HCT116 (cell line): Measurements from ENCODE around the gene SLC19A1. TPM values are rescaled to one million over a fixed set of nuclear protein-coding genes. Genes with fewer than 3 reads are reported as not detected.

Source experiments
- ATAC-seq: fragments of 200-7000 bp; cut with Tn5 transposase; 2 replicates; pipeline ENCODE4 v1.9.1; 2020; ENCODE audit warnings: mild to moderate bottlenecking, moderate library complexity
- BruUV-seq: library from RNA; stranded (reverse); fragments of 400-500 nt; replicated peaks from 2 replicates; lab custom pipeline; 2021; lab: Mats Ljungman, UMichigan
- CTCF ChIA-PET: fragments of 300-600 bp; sonication (Branson Sonifier 250); formaldehyde crosslinking; loops from one replicate; lab custom pipeline; 2021; ENCODE audit warnings: antibody characterized with exemption; lab: Charles Lee
- POLR2A ChIA-PET: fragments of 300-600, 350-600 bp; sonication (Branson Sonifier 250); formaldehyde crosslinking; loops from one replicate; lab custom pipeline; 2021; ENCODE audit warnings: antibody characterized with exemption; lab: Charles Lee
- RAD21 ChIA-PET, 2 experiments: fragments of 300-600 bp; sonication (Branson Sonifier 250); formaldehyde crosslinking; loops; one replicate each; lab custom pipeline; 2023; ENCODE audit warnings: low total read pairs in 2 of 2; ENCODE audit not compliant: uncharacterized antibody in 2 of 2, unreplicated experiment in 2 of 2, low non-redundant PET in 1 of 2; lab: Charles Lee
- DNase-seq: peaks from one replicate; pipeline ENCODE4 v3.0.0-alpha.2; 2010; ENCODE audit warnings: low read depth, low spot score
- H2AFZ ChIP-seq: fragments of 200-600 bp; shearing (Covaris generic), sonication (generic); 2 replicates; pipeline ENCODE4 v1.6.1; 2017; ENCODE audit warnings: low read depth, mixed run types, mixed read lengths, antibody characterized with exemption, low read length; ENCODE audit not compliant: poor library complexity, severe bottlenecking
- H3K27ac ChIP-seq: 2 replicates; pipeline ENCODE4 v1.5.1; 2012; ENCODE audit warnings: low read depth, low read length
- H3K27me3 ChIP-seq: fragments of 200-600 bp; sonication (generic); 2 replicates; pipeline ENCODE4 v1.6.1; 2016; ENCODE audit warnings: mixed run types, low read length, mixed read lengths; ENCODE audit not compliant: insufficient read depth
- H3K36me3 ChIP-seq, 2 experiments: fragments of 200-500 bp in 1 of 2; fragments of 200-600 bp in 1 of 2; sonication (Bioruptor generic) in 1 of 2; sonication (generic) in 1 of 2; 2 replicates each; pipeline versions ENCODE4 v1.5.1 to v1.6.1; 2014 to 2016; ENCODE audit warnings: low read length in 2 of 2, inconsistent platforms in 1 of 2, mixed read lengths in 1 of 2, mixed run types in 1 of 2; ENCODE audit not compliant: insufficient read depth in 2 of 2, control insufficient read depth in 1 of 2
- H3K4me1 ChIP-seq, 2 experiments: fragments of 200-600 bp in 1 of 2; sonication (generic) in 1 of 2; 2 replicates each; pipeline versions ENCODE4 v1.5.1 to v1.6.1; 2012 to 2017; ENCODE audit warnings: low read length in 2 of 2, inconsistent platforms in 1 of 2, mild to moderate bottlenecking in 1 of 2, mixed read lengths in 1 of 2, mixed run types in 1 of 2, moderate library complexity in 1 of 2; ENCODE audit not compliant: insufficient read depth in 2 of 2, control insufficient read depth in 1 of 2
- H3K4me2 ChIP-seq: fragments of 200-600 bp; sonication (generic); 2 replicates; pipeline ENCODE4 v1.6.1; 2017; ENCODE audit warnings: mixed run types, low read length, mixed read lengths
- H3K4me3 ChIP-seq, 2 experiments: fragments of 200-600 bp in 1 of 2; sonication (generic) in 1 of 2; replicated peaks in 1 of 2; 2 replicates each; pipeline ENCODE4 v1.5.1; 2011 to 2016; ENCODE audit warnings: low read length in 2 of 2, control low read depth in 1 of 2, low read depth in 1 of 2, mild to moderate bottlenecking in 1 of 2, mixed read lengths in 1 of 2, mixed run types in 1 of 2
- H3K79me2 ChIP-seq: fragments of 200-600 bp; sonication (generic); 2 replicates; pipeline ENCODE4 v1.6.1; 2017; ENCODE audit warnings: mild to moderate bottlenecking, mixed run types, low read length, moderate library complexity, mixed read lengths; ENCODE audit not compliant: insufficient read depth
- H3K9ac ChIP-seq: fragments of 200-600 bp; sonication (generic); 2 replicates; pipeline ENCODE4 v1.6.1; 2016; ENCODE audit warnings: low read length, mixed read lengths
- H3K9me2 ChIP-seq: fragments of 200-600 bp; sonication (generic), shearing (Covaris generic); 2 replicates; pipeline ENCODE4 v1.6.1; 2017; ENCODE audit warnings: mixed run types, mild to moderate bottlenecking, moderate library complexity; ENCODE audit not compliant: insufficient read depth
- H3K9me3 ChIP-seq, 2 experiments: fragments of 200-500 bp in 1 of 2; fragments of 200-600 bp in 1 of 2; sonication (Bioruptor generic) in 1 of 2; sonication (generic) in 1 of 2; 2 replicates each; pipeline ENCODE4 v1.6.1; 2014 to 2017; ENCODE audit warnings: low read length in 2 of 2, mixed read lengths in 2 of 2, inconsistent platforms in 1 of 2, low read depth in 1 of 2, mild to moderate bottlenecking in 1 of 2, mixed run types in 1 of 2, moderate library complexity in 1 of 2; ENCODE audit not compliant: control insufficient read depth in 1 of 2, insufficient read depth in 1 of 2
- H4K20me1 ChIP-seq: fragments of 200-600 bp; sonication (generic), shearing (Covaris generic); 2 replicates; pipeline ENCODE4 v1.6.1; 2017; ENCODE audit warnings: mixed run types, mild to moderate bottlenecking, moderate library complexity; ENCODE audit not compliant: insufficient read depth
- EZH2phosphoT487 ChIP-seq: fragments of 200-600 bp; IDR thresholded peaks from 2 replicates; pipeline ENCODE4 v1.6.1; 2018; ENCODE audit warnings: antibody characterized with exemption, borderline replicate concordance
- POLR2AphosphoS5 ChIP-seq: IDR thresholded peaks from 2 replicates; pipeline ENCODE4 v1.6.1; 2011; ENCODE audit warnings: mild to moderate bottlenecking, low read depth, low read length, moderate library complexity
- ZFX ChIP-seq: fragments of 450-650 bp; IDR thresholded peaks from 2 replicates; pipeline ENCODE4 v1.6.1; 2017
- intact Hi-C: fragments of 100-400 bp; cut with micrococcal nuclease; formaldehyde crosslinking; loops from 2 replicates; pipeline ENCODE4 v1.10.0; 2022
- total RNA-seq: library from RNA; stranded (reverse); gene quantifications from one replicate; pipeline ENCODE4 v1.2.1, GENCODE V29; 2021; ENCODE audit not compliant: unreplicated experiment
- TF ChIP-seq, protein P1 (sequence below), 3 experiments: fragments of 200-600 bp in 1 of 3; sonication (generic) in 1 of 3; IDR thresholded peaks in 2 of 3; conservative IDR thresholded peaks in 1 of 3; 2 replicates each; pipeline ENCODE4 v1.5.1; 2012 to 2017; ENCODE audit warnings: low read depth in 2 of 3, low read length in 2 of 3, antibody characterized with exemption in 1 of 3, borderline replicate concordance in 1 of 3, control low read depth in 1 of 3, mild to moderate bottlenecking in 1 of 3, mixed read lengths in 1 of 3, mixed run types in 1 of 3, moderate library complexity in 1 of 3; ENCODE audit not compliant: insufficient read depth in 1 of 3

Gene SLC19A1
- total RNA-seq, 1 experiment from 2014 or later = 50.2 TPM

GRCh38 chr21:45542667-45543370 is 579 bp upstream of the SLC19A1 start:
- peak overlapping the region; percentile 99 for H3K4me2 ChIP-seq
- peak overlapping the region; percentile 70 to 92 for H3K4me3 ChIP-seq
- H3K36me3 ChIP-seq = peaks cover 0 to 11% of the 10 kb centered on the region in 2 experiments; a peak in 2 of 4 replicates
- ChIA-PET POLR2A (interaction anchor here (0.6 kb wide), 1 partner anchor 487 kb away, joined by 4 read pairs; no protein-coding TSS in a partner anchor), CTCF (no interaction called here), RAD21 (no interaction called here)
- peak overlapping the region; percentile 97 for H3K9ac ChIP-seq
- BruUV-seq = no TSS peak
- H3K27ac ChIP-seq = peak overlapping the region; percentile 16; the same call in 1 of the 2 replicates
- H2AFZ ChIP-seq = no peak overlapping the region
- TF ChIP-seq ZFX (0 out of 2 replicates have a peak, but pooled peaks have one; percentile 4), EZH2phosphoT487 (no peak)
- no peaks in the 10 kb centered on the region for H3K27me3 ChIP-seq
- intact Hi-C loops = no loop called here
- DNase-seq = no peak
- ATAC-seq = no peak
- H3K9me3 ChIP-seq = no peaks in the 10 kb centered on the region
- peaks cover 4 to 18% of the 10 kb centered on the region in 2 experiments for H3K4me1 ChIP-seq
- peaks cover 39% of the 10 kb centered on the region for H3K79me2 ChIP-seq
- no peaks in the 10 kb centered on the region for H3K9me2 ChIP-seq
- H4K20me1 ChIP-seq = no peaks in the 10 kb centered on the region

DNA sequence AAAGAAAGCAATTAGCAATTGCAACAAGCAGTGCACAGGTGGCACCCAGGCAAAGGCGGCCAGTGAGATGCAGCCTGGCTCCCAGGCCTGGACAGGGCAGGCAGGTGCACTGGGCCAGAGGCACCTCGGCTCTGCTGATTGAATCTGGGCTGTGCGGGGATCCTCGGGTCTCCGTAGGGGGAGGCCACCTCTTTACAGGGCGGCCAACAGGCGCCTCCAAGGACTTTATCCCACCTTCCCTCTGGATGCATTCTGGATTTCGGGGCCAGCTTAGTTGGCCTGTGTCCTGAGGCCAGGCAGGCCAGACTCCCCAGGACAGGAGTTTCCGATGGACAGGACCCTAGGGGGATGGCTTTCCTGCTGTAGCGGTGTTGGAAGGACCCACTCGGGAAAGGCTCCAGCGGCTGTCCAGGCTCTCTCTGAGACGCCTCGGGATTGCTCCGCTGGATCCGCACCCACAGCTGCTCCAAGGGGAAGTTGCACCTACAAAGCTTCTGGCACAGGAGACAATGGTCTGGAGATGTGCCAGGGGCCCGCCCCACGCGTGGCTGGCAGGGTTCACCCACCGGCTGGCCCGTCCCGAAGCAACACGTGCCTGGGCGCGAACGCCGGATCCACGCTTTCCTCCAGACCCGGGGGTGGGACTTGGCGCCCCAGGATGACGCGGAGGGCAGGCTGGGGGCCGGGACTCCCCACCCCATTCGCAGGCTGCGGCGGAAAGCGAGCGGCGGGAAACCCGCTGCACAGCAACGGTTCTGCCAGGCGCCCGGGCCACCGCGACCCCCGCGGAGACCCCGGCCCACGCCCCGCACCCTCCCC is 810 bp downstream of the SLC19A1 start:
- TF ChIP-seq, protein P1, sequence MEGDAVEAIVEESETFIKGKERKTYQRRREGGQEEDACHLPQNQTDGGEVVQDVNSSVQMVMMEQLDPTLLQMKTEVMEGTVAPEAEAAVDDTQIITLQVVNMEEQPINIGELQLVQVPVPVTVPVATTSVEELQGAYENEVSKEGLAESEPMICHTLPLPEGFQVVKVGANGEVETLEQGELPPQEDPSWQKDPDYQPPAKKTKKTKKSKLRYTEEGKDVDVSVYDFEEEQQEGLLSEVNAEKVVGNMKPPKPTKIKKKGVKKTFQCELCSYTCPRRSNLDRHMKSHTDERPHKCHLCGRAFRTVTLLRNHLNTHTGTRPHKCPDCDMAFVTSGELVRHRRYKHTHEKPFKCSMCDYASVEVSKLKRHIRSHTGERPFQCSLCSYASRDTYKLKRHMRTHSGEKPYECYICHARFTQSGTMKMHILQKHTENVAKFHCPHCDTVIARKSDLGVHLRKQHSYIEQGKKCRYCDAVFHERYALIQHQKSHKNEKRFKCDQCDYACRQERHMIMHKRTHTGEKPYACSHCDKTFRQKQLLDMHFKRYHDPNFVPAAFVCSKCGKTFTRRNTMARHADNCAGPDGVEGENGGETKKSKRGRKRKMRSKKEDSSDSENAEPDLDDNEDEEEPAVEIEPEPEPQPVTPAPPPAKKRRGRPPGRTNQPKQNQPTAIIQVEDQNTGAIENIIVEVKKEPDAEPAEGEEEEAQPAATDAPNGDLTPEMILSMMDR (IDR thresholded peaks at IDR 0.05 in 2 of 3, conservative IDR thresholded peaks at IDR 0.05 in 1 of 3; ENCODE audit: borderline replicate concordance in 1 of 3, insufficient read depth in 1 of 3, low read depth in 2 of 3, low read length in 2 of 3) = no peak
- TF ChIP-seq POLR2AphosphoS5 = peak; percentile 43; the same call in 1 of the 2 replicates
- Histone ChIP-seq H3K36me3 (peaks cover 0 to 11% of the 10 kb centered on the region in 2 experiments; a peak in 2 of 4 replicates), H3K79me2 (peaks cover 48% of the 10 kb centered on the region), H3K9ac (peak overlapping the region; percentile 97), H3K9me2 (no peaks in the 10 kb centered on the region), H2AFZ (no peak overlapping the region), H3K27ac (peak overlapping the region; percentile 63), H3K4me3 (peak overlapping the region; percentile 70 to 92), H3K4me2 (peak overlapping the region; percentile 99), H3K9me3 (no peaks in the 10 kb centered on the region), H4K20me1 (no peaks in the 10 kb centered on the region), H3K4me1 (peaks cover 4 to 18% of the 10 kb centered on the region in 2 experiments), H3K27me3 (no peaks in the 10 kb centered on the region)
- ATAC-seq (peak; percentile 84), DNase-seq (peak; percentile 31)
- intact Hi-C loops = no loop called here
- RAD21 ChIA-PET = no interaction called here
- CTCF ChIA-PET = no interaction called here
- POLR2A ChIA-PET = no interaction called here
- BruUV-seq = TSS peak; percentile 70
